Ishikawa (cell line): ENCODE data around the gene EMILIN2.

Source experiments
- CEBPB ChIP-seq: IDR thresholded peaks from 2 replicates; pipeline ENCODE4 v1.6.1; 2012
- CREB1 ChIP-seq: IDR thresholded peaks from 2 replicates; pipeline ENCODE4 v1.6.1; 2012; ENCODE audit warnings: low read depth
- EGR1 ChIP-seq: IDR thresholded peaks from 2 replicates; pipeline ENCODE4 v1.6.1; 2012
- EP300 ChIP-seq: IDR thresholded peaks from 2 replicates; pipeline ENCODE4 v1.6.1; 2012; ENCODE audit warnings: borderline replicate concordance
- FOXM1 ChIP-seq: IDR thresholded peaks from 2 replicates; pipeline ENCODE4 v1.6.1; 2012; ENCODE audit warnings: low read depth, borderline replicate concordance
- MAX ChIP-seq: IDR thresholded peaks from 2 replicates; pipeline ENCODE4 v1.6.1; 2012
- NFIC ChIP-seq: IDR thresholded peaks from 2 replicates; pipeline ENCODE4 v1.6.1; 2012
- RAD21 ChIP-seq: IDR thresholded peaks from 2 replicates; pipeline ENCODE4 v1.6.1; 2012; ENCODE audit warnings: low read depth
- REST ChIP-seq: IDR thresholded peaks from 2 replicates; pipeline ENCODE4 v1.6.1; 2012; ENCODE audit warnings: low read depth, mild to moderate bottlenecking
- USF1 ChIP-seq: IDR thresholded peaks from 2 replicates; pipeline ENCODE4 v1.6.1; 2012

GRCh38 chr18:2960983-2961696, 114.3 kb downstream of the EMILIN2 start:
- TF ChIP-seq FOXM1 (no peak), RAD21 (no peak), EGR1 (no peak), MAX (no peak), USF1 (no peak), CREB1 (no peak), REST (no peak), CEBPB (no peak), NFIC (no peak), EP300 (no peak)
